ENCODE measurements around the gene MRC1. TPM values are rescaled to one million over a fixed set of nuclear protein-coding genes. Genes with fewer than 3 reads are reported as not detected.

MRC1 gene
- total RNA-seq, 6 donors from 2014 or later = 77.4 to 493 (median 121) TPM

GRCh38 chr10:17878896-17879295 is 69.7 kb downstream of the MRC1 start:
- H3K27ac ChIP-seq = no peak overlapping the region
- WGBS, 2 donors = 73 to 85% methylated on average over 4 to 5 of the region's 5 CpGs

GRCh38 chr10:17880601-17881000 is 71.5 kb downstream of the MRC1 start:
- H3K36me3 ChIP-seq = peaks cover 0 to 5% (median 0%) of the 10 kb centered on the region in 4 donors
- H3K4me3 ChIP-seq = no peak overlapping the region
- H3K4me1 ChIP-seq = peaks cover 0 to 3% (median 0%) of the 10 kb centered on the region in 4 donors
- no peaks in the 10 kb centered on the region for H3K27me3 ChIP-seq
- H3K27ac ChIP-seq = no peak overlapping the region
- DNase-seq = no peak
- H3K9me3 ChIP-seq = no peaks in the 10 kb centered on the region
- TF ChIP-seq POLR2AphosphoS5 (IDR thresholded peaks at IDR 0.05) (no peak), POLR2A (IDR thresholded peaks at IDR 0.05) (no peak), CTCF (IDR thresholded peaks at IDR 0.05) (no peak), EP300 (IDR thresholded peaks at IDR 0.05) (no peak)
- ATAC-seq (ENCODE audit: low FRiP score in 2 of 2) = no peak
- WGBS, 2 donors = 89 to 93% methylated on average over 3 of the region's 3 CpGs

More at GRCh38 chr10:17878896-17879295, 69.7 kb downstream of the MRC1 start:
- no peaks in the 10 kb centered on the region for H3K36me3 ChIP-seq
- H3K4me3 ChIP-seq = no peak overlapping the region
- no peak for DNase-seq
- H3K27me3 ChIP-seq = no peaks in the 10 kb centered on the region
- TF ChIP-seq POLR2AphosphoS5 (IDR thresholded peaks at IDR 0.05) = no peak
- TF ChIP-seq CTCF (IDR thresholded peaks at IDR 0.05) = no peak
- no peak for ATAC-seq (ENCODE audit: low FRiP score in 2 of 2)
- H3K9me3 ChIP-seq = no peaks in the 10 kb centered on the region
- H3K4me1 ChIP-seq = peaks cover 0 to 3% (median 0%) of the 10 kb centered on the region in 4 donors

DNA sequence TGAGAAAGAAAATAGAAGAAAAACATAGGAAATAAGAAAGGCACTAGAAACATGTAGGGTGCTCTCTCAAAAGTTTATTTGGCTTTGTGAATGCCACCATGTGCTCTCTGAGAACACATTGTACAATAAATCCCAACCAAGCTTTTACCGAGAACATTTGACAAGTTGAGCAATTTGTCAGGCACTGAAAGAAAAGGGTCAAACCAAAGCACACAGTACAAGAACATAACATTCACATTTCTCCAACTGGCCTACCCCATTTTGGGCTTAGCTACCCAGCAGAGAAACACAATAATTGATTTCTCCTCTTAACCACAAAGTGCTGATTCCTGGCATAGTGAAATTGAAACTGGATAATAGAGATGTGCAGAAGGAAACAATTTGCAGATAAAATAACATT is 73.4 kb downstream of the MRC1 start:
- no peak overlapping the region for H3K4me3 ChIP-seq
- ATAC-seq (ENCODE audit: low FRiP score in 2 of 2) = no peak
- H3K27me3 ChIP-seq = no peaks in the 10 kb centered on the region
- H3K36me3 ChIP-seq = peaks cover 0 to 5% (median 0%) of the 10 kb centered on the region in 4 donors
- H3K27ac ChIP-seq = peak overlapping the region in 2 of 4 donors; percentile 26 to 54
- H3K9me3 ChIP-seq = no peaks in the 10 kb centered on the region
- 57 to 68% methylated on average over 1 of the region's 1 CpG for WGBS, 2 donors
- peaks cover 0 to 3% (median 0%) of the 10 kb centered on the region in 4 donors for H3K4me1 ChIP-seq
- DNase-seq = no peak
- TF ChIP-seq EP300 (IDR thresholded peaks at IDR 0.05) = peak in 1 of 4 donors; percentile 57
- no peak for TF ChIP-seq POLR2AphosphoS5 (IDR thresholded peaks at IDR 0.05)

- no peak for DNase-seq
- no peaks in the 10 kb centered on the region for H3K9me3 ChIP-seq
- no peaks in the 10 kb centered on the region for H3K27me3 ChIP-seq
- H3K4me3 ChIP-seq = no peak overlapping the region
- H3K4me1 ChIP-seq = peaks cover 0 to 3% (median 0%) of the 10 kb centered on the region in 4 donors
- TF ChIP-seq EP300 (IDR thresholded peaks at IDR 0.05) (no peak), CTCF (IDR thresholded peaks at IDR 0.05) (no peak), POLR2AphosphoS5 (IDR thresholded peaks at IDR 0.05) (no peak), POLR2A (IDR thresholded peaks at IDR 0.05) (no peak)
- H3K36me3 ChIP-seq = peaks cover 0 to 5% (median 0%) of the 10 kb centered on the region in 4 donors
- H3K27ac ChIP-seq = no peak overlapping the region
- WGBS, 2 donors = 60 to 80% methylated on average over 1 of the region's 1 CpG
- no peak for ATAC-seq (ENCODE audit: low FRiP score in 2 of 2)
Observed at GRCh38 chr10:17883621-17884020, 74.5 kb downstream of the MRC1 start.

GRCh38 chr10:17888189-17888588 is 79.0 kb downstream of the MRC1 start:
- Histone ChIP-seq H3K4me3 (no peak overlapping the region), H3K36me3 (peaks cover 0 to 5% (median 0%) of the 10 kb centered on the region in 4 donors), H3K9me3 (no peaks in the 10 kb centered on the region), H3K27me3 (no peaks in the 10 kb centered on the region), H3K27ac (no peak overlapping the region), H3K4me1 (peaks cover 0 to under 1% (median 0%) of the 10 kb centered on the region in 4 donors)
- DNase-seq = no peak
- no peak for ATAC-seq (ENCODE audit: low FRiP score in 2 of 2)
- TF ChIP-seq CTCF (IDR thresholded peaks at IDR 0.05) (no peak), POLR2A (IDR thresholded peaks at IDR 0.05) (no peak), EP300 (IDR thresholded peaks at IDR 0.05) (no peak), POLR2AphosphoS5 (IDR thresholded peaks at IDR 0.05) (no peak)
